ENCODE measurements around the gene MLLT3.

DNA sequence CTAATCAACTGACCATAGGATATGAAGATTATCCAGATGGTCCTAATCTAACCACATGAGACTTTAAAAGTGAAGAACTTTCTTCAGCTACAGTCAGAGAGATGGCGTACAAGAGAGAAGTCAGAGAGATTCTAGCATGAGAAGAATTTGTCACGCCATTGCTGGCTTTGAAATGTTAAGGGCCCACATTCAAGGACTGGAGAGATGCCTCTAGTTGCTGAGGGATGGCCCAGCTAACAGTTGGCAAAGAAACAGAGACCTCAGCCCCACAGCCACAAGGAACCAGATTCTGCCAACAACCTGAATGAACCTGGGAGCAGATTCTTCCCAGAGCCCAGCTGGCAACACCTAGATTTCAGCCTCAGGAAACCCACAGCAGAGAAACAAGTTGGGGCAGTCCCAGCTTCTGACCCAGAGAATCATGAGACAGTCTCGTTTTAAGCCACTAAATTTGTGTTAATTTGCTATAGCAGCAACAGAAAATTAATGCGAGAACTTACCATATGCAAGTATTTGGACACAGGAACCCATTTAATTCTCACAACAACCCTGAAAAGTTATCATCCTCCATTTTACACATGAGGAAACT, 132.0 kb downstream of the MLLT3 start:
- TF ChIP-seq, protein P1, sequence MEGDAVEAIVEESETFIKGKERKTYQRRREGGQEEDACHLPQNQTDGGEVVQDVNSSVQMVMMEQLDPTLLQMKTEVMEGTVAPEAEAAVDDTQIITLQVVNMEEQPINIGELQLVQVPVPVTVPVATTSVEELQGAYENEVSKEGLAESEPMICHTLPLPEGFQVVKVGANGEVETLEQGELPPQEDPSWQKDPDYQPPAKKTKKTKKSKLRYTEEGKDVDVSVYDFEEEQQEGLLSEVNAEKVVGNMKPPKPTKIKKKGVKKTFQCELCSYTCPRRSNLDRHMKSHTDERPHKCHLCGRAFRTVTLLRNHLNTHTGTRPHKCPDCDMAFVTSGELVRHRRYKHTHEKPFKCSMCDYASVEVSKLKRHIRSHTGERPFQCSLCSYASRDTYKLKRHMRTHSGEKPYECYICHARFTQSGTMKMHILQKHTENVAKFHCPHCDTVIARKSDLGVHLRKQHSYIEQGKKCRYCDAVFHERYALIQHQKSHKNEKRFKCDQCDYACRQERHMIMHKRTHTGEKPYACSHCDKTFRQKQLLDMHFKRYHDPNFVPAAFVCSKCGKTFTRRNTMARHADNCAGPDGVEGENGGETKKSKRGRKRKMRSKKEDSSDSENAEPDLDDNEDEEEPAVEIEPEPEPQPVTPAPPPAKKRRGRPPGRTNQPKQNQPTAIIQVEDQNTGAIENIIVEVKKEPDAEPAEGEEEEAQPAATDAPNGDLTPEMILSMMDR (IDR thresholded peaks at IDR 0.05) = no peak
- TF ChIP-seq POLR2A (IDR thresholded peaks at IDR 0.05) = no peak

Measured in testis (tissue), 2 donors.